SK-N-SH treated with all-trans-retinoic acid at 6 μM for 48 hours (cell line): Measurements from ENCODE around the gene PLP2.
A peak's percentile ranks its signal among the peaks of the same experiment; 100 is the strongest.

Experiments used
- ATAC-seq: fragments of 200-7000 bp; cut with Tn5 transposase; 3 replicates; pipeline ENCODE4 v1.9.1; 2020; ENCODE audit warnings: mild to moderate bottlenecking, moderate library complexity
- ARNTL ChIP-seq: fragments of 450-650 bp; formaldehyde crosslinking; IDR thresholded peaks from 2 replicates; pipeline ENCODE4 v1.5.0; 2020; ENCODE audit warnings: low read depth, mild to moderate bottlenecking, moderate library complexity, borderline replicate concordance
- BACH2 ChIP-seq: fragments of 250-450 bp; sonication (Bioruptor Pico); IDR thresholded peaks from 2 replicates; pipeline ENCODE4 v1.9.0; 2021; ENCODE audit warnings: mild to moderate bottlenecking, borderline replicate concordance
- CSDC2 ChIP-seq: fragments of 250-450 bp; sonication (Bioruptor Pico); IDR thresholded peaks from 2 replicates; pipeline ENCODE4 v1.5.0; 2020; ENCODE audit warnings: mild to moderate bottlenecking, moderate library complexity
- ESRRG ChIP-seq: fragments of 250-450 bp; sonication (Bioruptor Pico); IDR thresholded peaks from 2 replicates; pipeline ENCODE4 v1.6.1; 2021; ENCODE audit warnings: mild to moderate bottlenecking
- GLIS3 ChIP-seq: fragments of 250-450 bp; sonication (Bioruptor Pico); IDR thresholded peaks from 2 replicates; pipeline ENCODE4 v1.5.0; 2020; ENCODE audit warnings: mild to moderate bottlenecking, moderate library complexity
- ISL1 ChIP-seq: fragments of 250-450 bp; sonication (Bioruptor Pico); IDR thresholded peaks from 2 replicates; pipeline ENCODE4 v2.1.2; 2022; ENCODE audit warnings: mild to moderate bottlenecking, moderate library complexity
- PPARA ChIP-seq: fragments of 250-450 bp; sonication (Bioruptor Pico); IDR thresholded peaks from 2 replicates; pipeline ENCODE4 v1.5.0; 2020; ENCODE audit warnings: mild to moderate bottlenecking, borderline replicate concordance
- RARB ChIP-seq: fragments of 250-450 bp; sonication (Bioruptor Pico); IDR thresholded peaks from 2 replicates; pipeline ENCODE4 v1.8.0; 2021; ENCODE audit warnings: mild to moderate bottlenecking, moderate library complexity
- TCF4 ChIP-seq: fragments of 250-450 bp; sonication (Bioruptor Pico); IDR thresholded peaks from 2 replicates; pipeline ENCODE4 v1.8.0; 2021; ENCODE audit warnings: mild to moderate bottlenecking, moderate library complexity, borderline replicate concordance
- TOX ChIP-seq: fragments of 250-450 bp; sonication (Bioruptor Pico); IDR thresholded peaks from 2 replicates; pipeline ENCODE4 v1.8.0; 2021; ENCODE audit warnings: mild to moderate bottlenecking, moderate library complexity, borderline replicate concordance
- ZC3H10 ChIP-seq: fragments of 250-450 bp; sonication (Bioruptor Pico); IDR thresholded peaks from 2 replicates; pipeline ENCODE4 v1.5.1; 2021; ENCODE audit warnings: mild to moderate bottlenecking, moderate library complexity
- ZFP3 ChIP-seq: fragments of 250-450 bp; sonication (Bioruptor Pico); IDR thresholded peaks from 2 replicates; pipeline ENCODE4 v1.5.0; 2020; ENCODE audit warnings: mild to moderate bottlenecking, moderate library complexity
- ZFP30 ChIP-seq: fragments of 450-650 bp; formaldehyde crosslinking; IDR thresholded peaks from 2 replicates; pipeline ENCODE4 v1.5.0; 2022; ENCODE audit warnings: mild to moderate bottlenecking, moderate library complexity
- ZNF565 ChIP-seq: fragments of 450-650 bp; formaldehyde crosslinking; conservative IDR thresholded peaks from 2 replicates; pipeline ENCODE4 v1.5.0; 2020; ENCODE audit warnings: low read depth, mild to moderate bottlenecking, moderate library complexity
- ZNF70 ChIP-seq: fragments of 450-650 bp; formaldehyde crosslinking; IDR thresholded peaks from 2 replicates; pipeline ENCODE4 v1.5.0; 2020; ENCODE audit warnings: mild to moderate bottlenecking, moderate library complexity
- ZNF8 ChIP-seq: fragments of 450-650 bp; formaldehyde crosslinking; IDR thresholded peaks from 2 replicates; pipeline ENCODE4 v1.5.0; 2020; ENCODE audit warnings: mild to moderate bottlenecking, moderate library complexity
- TF ChIP-seq, protein P1 (sequence below): fragments of 250-450 bp; sonication (Bioruptor Pico); IDR thresholded peaks from 2 replicates; pipeline ENCODE4 v1.5.1; 2021; ENCODE audit warnings: mild to moderate bottlenecking, moderate library complexity
- TF ChIP-seq, protein P2 (sequence below): fragments of 250-450 bp; sonication (Bioruptor Pico); IDR thresholded peaks from 2 replicates; pipeline ENCODE4 v1.5.0; 2020; ENCODE audit warnings: mild to moderate bottlenecking, moderate library complexity
- TF ChIP-seq, protein P3 (sequence below): fragments of 250-450 bp; sonication (Bioruptor Pico); IDR thresholded peaks from 2 replicates; pipeline ENCODE4 v1.8.0; 2021; ENCODE audit warnings: low read depth, mild to moderate bottlenecking, moderate library complexity, borderline replicate concordance
- TF ChIP-seq, protein P4 (sequence below): fragments of 250-450 bp; sonication (Bioruptor Pico); IDR thresholded peaks from 2 replicates; pipeline ENCODE4 v1.5.1; 2020; ENCODE audit warnings: low read depth, mild to moderate bottlenecking, moderate library complexity

The PLP2 gene

DNA sequence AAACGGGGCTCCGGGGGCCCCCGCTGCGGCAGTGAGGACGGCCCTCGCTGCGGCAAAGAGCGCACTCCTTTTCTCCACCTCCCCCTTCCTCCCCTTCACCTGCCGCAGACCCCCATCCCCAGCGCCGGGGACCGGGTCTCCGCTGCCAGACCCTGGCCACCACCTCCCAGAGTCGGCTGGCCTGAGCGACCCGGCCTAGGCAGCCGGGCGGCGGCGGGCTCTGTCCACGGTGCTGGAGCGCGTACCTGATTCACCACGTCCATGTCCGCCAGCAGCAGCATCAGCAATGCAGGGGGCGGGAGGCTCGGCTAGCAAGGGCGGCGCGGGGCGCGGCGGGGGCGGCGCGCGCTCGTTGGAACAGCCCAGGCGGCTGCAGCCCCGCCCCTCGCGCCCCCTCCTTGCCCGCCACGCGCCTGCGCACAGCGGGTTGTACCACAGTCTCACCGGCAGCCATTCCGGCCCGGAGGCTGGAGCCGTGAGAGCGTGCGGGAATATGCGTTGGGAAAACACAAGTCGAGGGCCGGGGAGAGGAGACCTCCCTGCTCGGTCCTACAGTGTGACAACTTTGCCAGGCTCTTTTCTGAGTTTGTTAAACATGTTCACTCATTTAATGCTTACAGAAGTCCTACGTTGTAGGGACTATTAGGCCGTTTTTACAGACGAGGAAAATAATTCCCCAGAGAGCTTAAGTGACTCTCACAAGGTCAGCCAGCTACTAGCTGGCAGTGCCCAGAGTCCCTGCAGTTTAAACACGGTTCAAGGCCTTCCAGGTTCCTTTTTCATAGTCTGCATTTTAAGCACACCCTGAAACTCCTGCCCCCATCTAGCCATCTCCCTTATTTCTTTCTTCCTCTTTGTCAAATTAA is 28.4 kb downstream of the PLP2 start, which contains the start of gene SYP (continued):
- no peak for TF ChIP-seq ESRRG
- no peak for TF ChIP-seq ZNF8 (CRISPR knock-in tag)
- TF ChIP-seq TOX (CRISPR knock-in tag), result no peak
- no peak for TF ChIP-seq ISL1
- peak; percentile 73; the same call in 1 of the 2 replicates for TF ChIP-seq CSDC2
- TF ChIP-seq, protein P1, sequence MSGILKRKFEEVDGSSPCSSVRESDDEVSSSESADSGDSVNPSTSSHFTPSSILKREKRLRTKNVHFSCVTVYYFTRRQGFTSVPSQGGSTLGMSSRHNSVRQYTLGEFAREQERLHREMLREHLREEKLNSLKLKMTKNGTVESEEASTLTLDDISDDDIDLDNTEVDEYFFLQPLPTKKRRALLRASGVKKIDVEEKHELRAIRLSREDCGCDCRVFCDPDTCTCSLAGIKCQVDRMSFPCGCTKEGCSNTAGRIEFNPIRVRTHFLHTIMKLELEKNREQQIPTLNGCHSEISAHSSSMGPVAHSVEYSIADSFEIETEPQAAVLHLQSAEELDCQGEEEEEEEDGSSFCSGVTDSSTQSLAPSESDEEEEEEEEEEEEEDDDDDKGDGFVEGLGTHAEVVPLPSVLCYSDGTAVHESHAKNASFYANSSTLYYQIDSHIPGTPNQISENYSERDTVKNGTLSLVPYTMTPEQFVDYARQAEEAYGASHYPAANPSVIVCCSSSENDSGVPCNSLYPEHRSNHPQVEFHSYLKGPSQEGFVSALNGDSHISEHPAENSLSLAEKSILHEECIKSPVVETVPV (CRISPR knock-in tag), result no peak
- TF ChIP-seq BACH2 (CRISPR knock-in tag), result no peak
- TF ChIP-seq, protein P2, sequence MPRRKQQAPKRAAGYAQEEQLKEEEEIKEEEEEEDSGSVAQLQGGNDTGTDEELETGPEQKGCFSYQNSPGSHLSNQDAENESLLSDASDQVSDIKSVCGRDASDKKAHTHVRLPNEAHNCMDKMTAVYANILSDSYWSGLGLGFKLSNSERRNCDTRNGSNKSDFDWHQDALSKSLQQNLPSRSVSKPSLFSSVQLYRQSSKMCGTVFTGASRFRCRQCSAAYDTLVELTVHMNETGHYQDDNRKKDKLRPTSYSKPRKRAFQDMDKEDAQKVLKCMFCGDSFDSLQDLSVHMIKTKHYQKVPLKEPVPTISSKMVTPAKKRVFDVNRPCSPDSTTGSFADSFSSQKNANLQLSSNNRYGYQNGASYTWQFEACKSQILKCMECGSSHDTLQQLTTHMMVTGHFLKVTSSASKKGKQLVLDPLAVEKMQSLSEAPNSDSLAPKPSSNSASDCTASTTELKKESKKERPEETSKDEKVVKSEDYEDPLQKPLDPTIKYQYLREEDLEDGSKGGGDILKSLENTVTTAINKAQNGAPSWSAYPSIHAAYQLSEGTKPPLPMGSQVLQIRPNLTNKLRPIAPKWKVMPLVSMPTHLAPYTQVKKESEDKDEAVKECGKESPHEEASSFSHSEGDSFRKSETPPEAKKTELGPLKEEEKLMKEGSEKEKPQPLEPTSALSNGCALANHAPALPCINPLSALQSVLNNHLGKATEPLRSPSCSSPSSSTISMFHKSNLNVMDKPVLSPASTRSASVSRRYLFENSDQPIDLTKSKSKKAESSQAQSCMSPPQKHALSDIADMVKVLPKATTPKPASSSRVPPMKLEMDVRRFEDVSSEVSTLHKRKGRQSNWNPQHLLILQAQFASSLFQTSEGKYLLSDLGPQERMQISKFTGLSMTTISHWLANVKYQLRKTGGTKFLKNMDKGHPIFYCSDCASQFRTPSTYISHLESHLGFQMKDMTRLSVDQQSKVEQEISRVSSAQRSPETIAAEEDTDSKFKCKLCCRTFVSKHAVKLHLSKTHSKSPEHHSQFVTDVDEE (CRISPR knock-in tag), result no peak
- peak; percentile 72 for TF ChIP-seq ZFP3
- TF ChIP-seq ARNTL (CRISPR knock-in tag), result no peak

DNA sequence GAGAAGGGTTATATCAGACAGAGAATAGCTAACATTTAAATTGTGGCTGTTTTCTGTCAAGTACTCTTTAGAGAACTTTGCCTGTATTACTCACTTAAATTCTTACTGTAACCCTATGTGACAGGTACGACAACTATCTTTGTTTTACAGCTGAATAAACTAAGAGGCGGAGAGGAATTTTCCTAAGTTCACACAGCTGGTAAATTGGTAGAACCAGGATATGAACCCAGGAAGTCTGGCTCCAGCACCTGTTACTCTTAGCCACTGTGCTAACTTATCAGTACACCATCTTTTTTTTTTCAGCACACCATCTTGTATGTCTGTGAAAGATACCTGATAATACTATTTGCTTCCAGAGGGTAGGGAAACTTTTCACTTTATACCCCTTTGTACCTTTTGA is 30.3 kb downstream of the PLP2 start:
- ATAC-seq, result no peak
- TF ChIP-seq, protein P2 (CRISPR knock-in tag), result no peak
- TF ChIP-seq ZNF70 (CRISPR knock-in tag), result no peak
- TF ChIP-seq, protein P3, sequence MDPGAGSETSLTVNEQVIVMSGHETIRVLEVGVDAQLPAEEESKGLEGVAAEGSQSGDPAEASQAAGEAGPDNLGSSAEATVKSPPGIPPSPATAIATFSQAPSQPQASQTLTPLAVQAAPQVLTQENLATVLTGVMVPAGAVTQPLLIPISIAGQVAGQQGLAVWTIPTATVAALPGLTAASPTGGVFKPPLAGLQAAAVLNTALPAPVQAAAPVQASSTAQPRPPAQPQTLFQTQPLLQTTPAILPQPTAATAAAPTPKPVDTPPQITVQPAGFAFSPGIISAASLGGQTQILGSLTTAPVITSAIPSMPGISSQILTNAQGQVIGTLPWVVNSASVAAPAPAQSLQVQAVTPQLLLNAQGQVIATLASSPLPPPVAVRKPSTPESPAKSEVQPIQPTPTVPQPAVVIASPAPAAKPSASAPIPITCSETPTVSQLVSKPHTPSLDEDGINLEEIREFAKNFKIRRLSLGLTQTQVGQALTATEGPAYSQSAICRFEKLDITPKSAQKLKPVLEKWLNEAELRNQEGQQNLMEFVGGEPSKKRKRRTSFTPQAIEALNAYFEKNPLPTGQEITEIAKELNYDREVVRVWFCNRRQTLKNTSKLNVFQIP (CRISPR knock-in tag), result no peak
- TF ChIP-seq GLIS3 (CRISPR knock-in tag), result no peak
- no peak for TF ChIP-seq ESRRG
- TF ChIP-seq, protein P4, sequence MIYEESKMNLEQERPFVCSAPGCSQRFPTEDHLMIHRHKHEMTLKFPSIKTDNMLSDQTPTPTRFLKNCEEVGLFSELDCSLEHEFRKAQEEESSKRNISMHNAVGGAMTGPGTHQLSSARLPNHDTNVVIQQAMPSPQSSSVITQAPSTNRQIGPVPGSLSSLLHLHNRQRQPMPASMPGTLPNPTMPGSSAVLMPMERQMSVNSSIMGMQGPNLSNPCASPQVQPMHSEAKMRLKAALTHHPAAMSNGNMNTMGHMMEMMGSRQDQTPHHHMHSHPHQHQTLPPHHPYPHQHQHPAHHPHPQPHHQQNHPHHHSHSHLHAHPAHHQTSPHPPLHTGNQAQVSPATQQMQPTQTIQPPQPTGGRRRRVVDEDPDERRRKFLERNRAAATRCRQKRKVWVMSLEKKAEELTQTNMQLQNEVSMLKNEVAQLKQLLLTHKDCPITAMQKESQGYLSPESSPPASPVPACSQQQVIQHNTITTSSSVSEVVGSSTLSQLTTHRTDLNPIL (CRISPR knock-in tag), result no peak
- no peak for TF ChIP-seq TCF4 (CRISPR knock-in tag)
- no peak for TF ChIP-seq ZFP30 (CRISPR knock-in tag)
- TF ChIP-seq PPARA (CRISPR knock-in tag), result no peak
- no peak for TF ChIP-seq TOX (CRISPR knock-in tag)
- no peak for TF ChIP-seq ZNF565 (CRISPR knock-in tag)
- TF ChIP-seq RARB (CRISPR knock-in tag), result no peak
- TF ChIP-seq ZFP3, result no peak

DNA sequence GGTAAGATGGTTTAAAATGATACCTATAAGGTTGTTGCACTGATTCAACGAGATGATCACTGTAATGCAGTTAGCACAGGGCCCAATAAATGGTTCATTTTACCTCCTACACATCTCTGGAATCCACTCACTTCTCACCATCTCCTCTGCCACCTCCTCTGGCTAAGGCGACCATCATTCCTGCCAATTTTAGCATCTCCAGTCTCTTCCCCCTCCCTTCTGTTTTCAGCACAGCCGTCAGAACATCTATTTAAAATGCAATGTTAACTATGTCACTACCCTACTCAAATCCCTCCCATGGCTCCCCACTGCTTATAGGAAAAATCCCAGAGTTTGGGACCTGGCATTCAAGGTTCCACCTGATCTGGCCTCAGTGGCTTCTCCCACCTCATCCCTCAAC is 31.8 kb downstream of the PLP2 start:
- ATAC-seq, result no peak
- TF ChIP-seq ZC3H10 (CRISPR knock-in tag) (no peak), CSDC2 (no peak), ZNF565 (CRISPR knock-in tag) (no peak), ESRRG (no peak), TOX (CRISPR knock-in tag) (no peak)
- TF ChIP-seq, protein P2 (CRISPR knock-in tag), result no peak
